Mesothelial cell of epicardium (in vitro differentiated cells): Measurements from ENCODE around the gene XCR1. TPM values are rescaled to one million over a fixed set of nuclear protein-coding genes. Genes with fewer than 3 reads are reported as not detected.

ENCODE experiments used
- DNase-seq, 2 experiments: peaks; one replicate each; pipeline ENCODE4 v3.0.0; 2021; ENCODE audit warnings: low spot score in 2 of 2; ENCODE audit not compliant: unreplicated experiment in 2 of 2
- H3K27ac Mint-ChIP-seq: 2 replicates; pipeline ENCODE4 v1.8.0; 2021; ENCODE audit warnings: mixed read lengths
- H3K27me3 Mint-ChIP-seq: 2 replicates; pipeline ENCODE4 v1.8.0; 2021; ENCODE audit warnings: low read depth, mixed read lengths
- H3K36me3 Mint-ChIP-seq: 2 replicates; pipeline ENCODE4 v1.8.0; 2021; ENCODE audit warnings: mixed read lengths
- H3K4me1 Mint-ChIP-seq: 2 replicates; pipeline ENCODE4 v1.8.0; 2021; ENCODE audit warnings: mixed read lengths
- H3K4me3 Mint-ChIP-seq: 2 replicates; pipeline ENCODE4 v1.8.0; 2021; ENCODE audit warnings: mild to moderate bottlenecking, moderate library complexity, mixed read lengths
- H3K9me3 Mint-ChIP-seq: 2 replicates; pipeline ENCODE4 v1.8.0; 2021; ENCODE audit warnings: mixed read lengths
- total RNA-seq: library from RNA; stranded (reverse); gene quantifications from 3 replicates; pipeline ENCODE4 v1.2.1, GENCODE V29; 2021
- TF ChIP-seq, protein P1 (sequence below): fragments of 200-600 bp; sonication (generic); IDR thresholded peaks from one replicate; pipeline ENCODE4 v1.5.0; 2021; ENCODE audit warnings: antibody characterized with exemption; ENCODE audit not compliant: unreplicated experiment

The XCR1 gene, protein sequence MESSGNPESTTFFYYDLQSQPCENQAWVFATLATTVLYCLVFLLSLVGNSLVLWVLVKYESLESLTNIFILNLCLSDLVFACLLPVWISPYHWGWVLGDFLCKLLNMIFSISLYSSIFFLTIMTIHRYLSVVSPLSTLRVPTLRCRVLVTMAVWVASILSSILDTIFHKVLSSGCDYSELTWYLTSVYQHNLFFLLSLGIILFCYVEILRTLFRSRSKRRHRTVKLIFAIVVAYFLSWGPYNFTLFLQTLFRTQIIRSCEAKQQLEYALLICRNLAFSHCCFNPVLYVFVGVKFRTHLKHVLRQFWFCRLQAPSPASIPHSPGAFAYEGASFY
- not detected in 3 replicates for total RNA-seq

DNA sequence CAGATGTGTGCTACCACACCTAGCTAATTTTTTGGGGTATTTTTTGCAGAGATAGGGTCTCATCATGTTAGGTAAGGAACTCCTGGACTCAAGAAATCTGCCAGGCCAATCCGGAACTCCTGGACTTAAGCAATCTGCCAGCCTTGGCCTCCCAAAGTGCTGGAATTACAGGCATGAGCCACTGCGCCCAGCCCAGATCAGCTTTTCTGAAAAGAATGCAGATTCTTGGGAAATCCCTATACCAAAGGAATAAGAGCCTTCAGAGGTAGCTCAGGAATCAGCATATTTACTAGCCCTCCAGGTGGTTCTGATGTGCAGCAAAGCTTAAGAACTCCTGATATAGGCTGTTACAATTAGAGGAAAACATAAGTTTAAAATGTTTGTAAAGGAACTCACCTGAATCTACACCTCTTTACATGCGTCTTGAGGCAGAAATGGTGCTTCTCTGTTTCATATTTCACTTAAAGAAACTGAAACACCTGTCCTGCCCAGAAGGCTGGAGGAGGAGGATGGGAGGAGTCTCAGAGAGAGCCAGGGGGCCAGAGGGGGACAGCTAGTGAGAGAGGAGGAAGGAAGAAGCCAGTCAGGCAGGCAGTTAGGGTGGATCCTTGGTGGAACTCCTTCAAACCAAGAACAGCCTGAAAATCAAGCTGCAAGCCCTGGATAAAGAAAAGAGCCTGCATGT lies at the start of gene XCR1:
Gene XCR1, minus strand, starts transcription at position 463 of the 685 bp plus-strand sequence. CDS start 5,536 bp downstream, outside the sequence.
- TF ChIP-seq, protein P1, sequence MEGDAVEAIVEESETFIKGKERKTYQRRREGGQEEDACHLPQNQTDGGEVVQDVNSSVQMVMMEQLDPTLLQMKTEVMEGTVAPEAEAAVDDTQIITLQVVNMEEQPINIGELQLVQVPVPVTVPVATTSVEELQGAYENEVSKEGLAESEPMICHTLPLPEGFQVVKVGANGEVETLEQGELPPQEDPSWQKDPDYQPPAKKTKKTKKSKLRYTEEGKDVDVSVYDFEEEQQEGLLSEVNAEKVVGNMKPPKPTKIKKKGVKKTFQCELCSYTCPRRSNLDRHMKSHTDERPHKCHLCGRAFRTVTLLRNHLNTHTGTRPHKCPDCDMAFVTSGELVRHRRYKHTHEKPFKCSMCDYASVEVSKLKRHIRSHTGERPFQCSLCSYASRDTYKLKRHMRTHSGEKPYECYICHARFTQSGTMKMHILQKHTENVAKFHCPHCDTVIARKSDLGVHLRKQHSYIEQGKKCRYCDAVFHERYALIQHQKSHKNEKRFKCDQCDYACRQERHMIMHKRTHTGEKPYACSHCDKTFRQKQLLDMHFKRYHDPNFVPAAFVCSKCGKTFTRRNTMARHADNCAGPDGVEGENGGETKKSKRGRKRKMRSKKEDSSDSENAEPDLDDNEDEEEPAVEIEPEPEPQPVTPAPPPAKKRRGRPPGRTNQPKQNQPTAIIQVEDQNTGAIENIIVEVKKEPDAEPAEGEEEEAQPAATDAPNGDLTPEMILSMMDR = no peak
- Mint-ChIP-seq H3K36me3 (no peaks in the 10 kb centered on the region), H3K9me3 (peaks cover 21% of the 10 kb centered on the region), H3K4me3 (no peak within 1 kb of the TSS), H3K27me3 (no peaks in the 10 kb centered on the region), H3K4me1 (no peaks in the 10 kb centered on the region), H3K27ac (no peak within 1 kb of the TSS)
- no peak for DNase-seq

DNA sequence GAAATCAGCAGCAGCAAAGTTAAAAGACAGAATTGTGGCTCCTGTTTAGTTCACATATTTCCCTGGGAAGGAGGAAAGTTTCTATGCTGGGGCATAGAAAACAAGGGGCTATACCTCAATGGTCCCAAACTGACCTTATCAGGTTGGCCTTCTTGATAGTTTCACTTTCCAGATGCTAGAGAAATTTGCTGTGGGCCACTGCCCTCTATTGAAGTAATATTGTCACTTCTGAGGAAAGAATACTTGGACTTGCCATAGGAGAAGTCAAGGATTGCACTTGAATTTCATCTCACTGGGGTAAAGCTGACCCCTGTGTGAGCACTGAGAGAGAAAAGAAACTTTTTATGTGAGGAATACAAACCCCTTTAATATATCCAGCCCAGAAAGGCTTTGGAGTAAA lies 49.3 kb upstream of the XCR1 start:
- no peak overlapping the region for H3K4me3 Mint-ChIP-seq
- DNase-seq = no peak
- no peak overlapping the region for H3K27ac Mint-ChIP-seq
- H3K27me3 Mint-ChIP-seq = peaks cover 3% of the 10 kb centered on the region
- H3K9me3 Mint-ChIP-seq = peaks cover 14% of the 10 kb centered on the region
- TF ChIP-seq, protein P1 = no peak
- no peaks in the 10 kb centered on the region for H3K4me1 Mint-ChIP-seq
- no peaks in the 10 kb centered on the region for H3K36me3 Mint-ChIP-seq

DNA sequence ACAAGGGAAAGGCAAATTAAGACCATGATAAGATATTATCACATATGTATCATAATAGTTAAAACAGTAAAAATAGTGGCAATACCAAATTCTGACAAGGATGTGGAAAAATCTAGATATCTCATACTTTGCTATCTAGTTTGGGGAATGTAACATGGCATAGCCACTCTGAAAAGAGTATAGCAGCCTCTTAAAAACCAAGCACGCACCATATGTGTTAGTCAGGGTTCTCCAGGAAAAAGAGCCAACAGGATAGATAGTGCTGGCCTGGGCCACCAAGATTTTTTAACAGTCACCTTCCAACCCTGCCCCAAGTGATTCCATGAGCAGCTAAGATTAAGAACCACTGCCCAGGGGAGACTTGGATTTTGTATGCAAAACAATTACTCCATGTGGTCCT lies 48.5 kb upstream of the XCR1 start:
- Mint-ChIP-seq H3K27me3 (peaks cover 3% of the 10 kb centered on the region), H3K27ac (no peak overlapping the region), H3K4me1 (no peaks in the 10 kb centered on the region), H3K9me3 (peaks cover 14% of the 10 kb centered on the region), H3K4me3 (no peak overlapping the region), H3K36me3 (no peaks in the 10 kb centered on the region)
- DNase-seq = no peak
- TF ChIP-seq, protein P1 = no peak

DNA sequence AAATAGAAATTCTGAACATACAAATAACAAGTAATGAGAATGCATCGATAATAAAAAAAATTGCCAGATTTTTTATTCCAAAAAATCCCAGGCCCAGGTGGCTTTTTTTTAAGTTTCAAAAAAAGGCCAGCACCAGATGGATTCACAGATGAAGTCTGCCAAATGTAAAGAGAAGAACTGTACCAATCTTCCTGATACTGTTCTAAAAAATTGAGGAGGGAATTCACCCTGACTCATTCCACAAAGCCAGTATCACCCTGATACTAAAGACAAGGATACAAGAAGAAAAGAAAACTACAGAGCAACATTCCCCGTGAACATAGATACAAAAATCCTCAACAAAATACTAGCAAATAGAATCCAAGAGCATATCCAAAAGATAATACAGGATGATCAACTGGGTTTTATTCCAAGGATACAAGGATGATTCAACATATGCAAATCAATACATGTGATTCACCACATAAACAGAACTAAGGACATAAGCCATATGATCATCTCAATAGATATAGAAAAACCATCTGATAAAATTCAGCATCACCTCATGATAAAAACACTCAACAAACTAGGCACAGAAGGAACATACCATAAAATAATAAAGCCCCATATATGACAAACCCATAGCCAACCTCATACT lies 44.1 kb upstream of the XCR1 start:
- Mint-ChIP-seq H3K36me3 (no peaks in the 10 kb centered on the region), H3K4me1 (peaks cover 9% of the 10 kb centered on the region), H3K27me3 (peaks cover 5% of the 10 kb centered on the region), H3K27ac (no peak overlapping the region), H3K9me3 (peaks cover 11% of the 10 kb centered on the region), H3K4me3 (no peak overlapping the region)
- TF ChIP-seq, protein P1 = no peak
- no peak for DNase-seq

DNA sequence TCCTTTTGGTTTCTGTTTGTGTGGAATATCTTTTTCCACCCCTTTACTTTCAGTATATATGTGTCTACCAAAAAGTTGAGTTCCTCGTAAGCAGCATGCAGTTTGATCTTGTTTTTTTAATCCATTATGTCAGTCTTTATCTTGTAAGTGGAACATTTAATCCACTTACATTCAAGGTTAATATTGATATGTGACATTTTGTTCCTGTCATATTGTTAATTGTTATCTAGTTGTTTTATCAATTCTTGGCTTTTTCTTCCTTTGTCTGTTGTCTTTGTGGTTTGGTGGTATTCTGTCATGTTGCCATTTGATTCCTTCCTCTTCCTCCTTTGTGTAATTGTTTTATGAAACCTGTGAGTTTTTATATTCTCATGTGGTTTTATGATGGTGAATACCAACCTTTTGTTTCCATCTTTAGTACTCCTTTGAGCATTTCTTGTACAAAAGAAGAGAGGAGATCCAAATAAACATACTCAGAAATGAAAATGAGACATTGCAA lies 43.4 kb upstream of the XCR1 start:
- Mint-ChIP-seq H3K27me3 (peaks cover 5% of the 10 kb centered on the region), H3K4me3 (no peak overlapping the region), H3K36me3 (no peaks in the 10 kb centered on the region), H3K9me3 (peaks cover 11% of the 10 kb centered on the region), H3K27ac (no peak overlapping the region), H3K4me1 (peaks cover 13% of the 10 kb centered on the region)
- TF ChIP-seq, protein P1 = no peak
- no peak for DNase-seq
